ENCODE results near the gene ADCK1. TPM values are rescaled to one million over a fixed set of nuclear protein-coding genes. Genes with fewer than 3 reads are reported as not detected.

Gene ADCK1
- total RNA-seq, 4 donors from 2014 or later = 4.4 to 9.4 (median 7.5) TPM

- Histone ChIP-seq H3K4me3 (no peak overlapping the region), H3K27me3 (no peaks in the 10 kb centered on the region), H3K9me3 (peaks cover 0 to 9% (median 0%) of the 10 kb centered on the region in 4 donors), H3K27ac (no peak overlapping the region), H3K4me1 (peaks cover 0 to 6% (median 0%) of the 10 kb centered on the region in 4 donors), H3K36me3 (peaks cover 0 to 21% (median 0%) of the 10 kb centered on the region in 3 donors)
- TF ChIP-seq, protein P1, sequence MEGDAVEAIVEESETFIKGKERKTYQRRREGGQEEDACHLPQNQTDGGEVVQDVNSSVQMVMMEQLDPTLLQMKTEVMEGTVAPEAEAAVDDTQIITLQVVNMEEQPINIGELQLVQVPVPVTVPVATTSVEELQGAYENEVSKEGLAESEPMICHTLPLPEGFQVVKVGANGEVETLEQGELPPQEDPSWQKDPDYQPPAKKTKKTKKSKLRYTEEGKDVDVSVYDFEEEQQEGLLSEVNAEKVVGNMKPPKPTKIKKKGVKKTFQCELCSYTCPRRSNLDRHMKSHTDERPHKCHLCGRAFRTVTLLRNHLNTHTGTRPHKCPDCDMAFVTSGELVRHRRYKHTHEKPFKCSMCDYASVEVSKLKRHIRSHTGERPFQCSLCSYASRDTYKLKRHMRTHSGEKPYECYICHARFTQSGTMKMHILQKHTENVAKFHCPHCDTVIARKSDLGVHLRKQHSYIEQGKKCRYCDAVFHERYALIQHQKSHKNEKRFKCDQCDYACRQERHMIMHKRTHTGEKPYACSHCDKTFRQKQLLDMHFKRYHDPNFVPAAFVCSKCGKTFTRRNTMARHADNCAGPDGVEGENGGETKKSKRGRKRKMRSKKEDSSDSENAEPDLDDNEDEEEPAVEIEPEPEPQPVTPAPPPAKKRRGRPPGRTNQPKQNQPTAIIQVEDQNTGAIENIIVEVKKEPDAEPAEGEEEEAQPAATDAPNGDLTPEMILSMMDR (IDR thresholded peaks at IDR 0.05) = no peak
- TF ChIP-seq EP300 (IDR thresholded peaks at IDR 0.05) (no peak), POLR2A (IDR thresholded peaks at IDR 0.05) (no peak)
- WGBS, 2 donors = 64% methylated on average over 4 of the region's 4 CpGs
- DNase-seq (ENCODE audit: low spot score in 2 of 2) = no peak
Measured at GRCh38 chr14:77878783-77879182, 78.9 kb downstream of the ADCK1 start.

DNA sequence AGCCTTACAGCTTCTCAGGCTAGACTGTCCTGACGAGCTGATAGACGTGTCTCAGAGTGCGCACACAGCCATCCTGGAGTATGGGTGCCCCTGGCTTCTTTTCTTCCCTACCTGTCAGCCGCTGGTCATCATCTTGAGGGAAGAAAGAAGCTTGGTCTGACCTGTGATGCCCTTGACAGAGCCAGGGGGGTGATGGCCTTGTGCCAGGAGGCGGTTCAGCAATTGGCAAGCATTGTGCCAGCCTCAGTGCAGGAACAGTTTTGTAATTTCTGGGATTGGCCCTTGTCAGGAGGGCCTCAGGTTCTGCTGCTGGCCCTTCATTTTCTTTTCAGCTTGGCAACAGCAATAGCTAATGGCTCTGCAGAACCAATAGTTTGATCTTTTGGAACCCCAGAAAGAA lies 80.1 kb downstream of the ADCK1 start:
- TF ChIP-seq, protein P1 (IDR thresholded peaks at IDR 0.05) = no peak
- no peak for TF ChIP-seq EP300 (IDR thresholded peaks at IDR 0.05)
- TF ChIP-seq POLR2A (IDR thresholded peaks at IDR 0.05) = no peak
- H3K36me3 ChIP-seq = peaks cover 0 to 18% (median 0%) of the 10 kb centered on the region in 3 donors
- H3K9me3 ChIP-seq = peaks cover 0 to 9% (median 0%) of the 10 kb centered on the region in 4 donors
- 82 to 84% methylated on average over 5 of the region's 5 CpGs for WGBS, 2 donors
- no peak for DNase-seq (ENCODE audit: low spot score in 2 of 2)
- peaks cover 0 to 6% (median 0%) of the 10 kb centered on the region in 4 donors for H3K4me1 ChIP-seq
- H3K27ac ChIP-seq = no peak overlapping the region
- no peak overlapping the region for H3K4me3 ChIP-seq
- H3K27me3 ChIP-seq = no peaks in the 10 kb centered on the region

DNA sequence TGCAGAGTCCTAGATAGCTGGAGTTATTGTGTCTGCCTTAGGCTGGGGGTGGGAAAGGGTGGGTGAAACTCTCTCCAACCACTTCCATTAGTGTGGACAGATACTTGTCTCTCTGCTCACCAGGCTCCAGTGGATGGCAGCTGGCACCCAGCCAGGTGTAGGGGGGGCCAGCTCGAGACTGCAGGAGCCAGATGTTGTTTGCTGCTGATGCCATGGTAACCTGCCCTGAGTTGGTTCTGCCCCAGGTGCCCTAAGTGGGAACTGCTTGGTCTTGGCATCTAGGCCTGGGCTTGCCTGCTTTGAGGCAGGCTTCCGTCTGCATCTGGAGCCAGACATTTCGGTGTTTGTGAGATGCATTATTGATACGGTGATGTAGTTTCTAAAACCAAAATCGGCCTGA lies 82.2 kb downstream of the ADCK1 start:
- WGBS, 2 donors = 66 to 73% methylated on average over 4 to 5 of the region's 5 CpGs
- peaks cover 0 to 6% (median 0%) of the 10 kb centered on the region in 4 donors for H3K4me1 ChIP-seq
- H3K36me3 ChIP-seq = peaks cover 0 to 8% (median 0%) of the 10 kb centered on the region in 3 donors
- H3K4me3 ChIP-seq = no peak overlapping the region
- H3K27me3 ChIP-seq = no peaks in the 10 kb centered on the region
- DNase-seq (ENCODE audit: low spot score in 2 of 2) = no peak
- peak overlapping the region in 2 of 4 donors; percentile 6 to 60 for H3K27ac ChIP-seq
- no peaks in the 10 kb centered on the region for H3K9me3 ChIP-seq
- TF ChIP-seq POLR2A (IDR thresholded peaks at IDR 0.05) = no peak

DNA sequence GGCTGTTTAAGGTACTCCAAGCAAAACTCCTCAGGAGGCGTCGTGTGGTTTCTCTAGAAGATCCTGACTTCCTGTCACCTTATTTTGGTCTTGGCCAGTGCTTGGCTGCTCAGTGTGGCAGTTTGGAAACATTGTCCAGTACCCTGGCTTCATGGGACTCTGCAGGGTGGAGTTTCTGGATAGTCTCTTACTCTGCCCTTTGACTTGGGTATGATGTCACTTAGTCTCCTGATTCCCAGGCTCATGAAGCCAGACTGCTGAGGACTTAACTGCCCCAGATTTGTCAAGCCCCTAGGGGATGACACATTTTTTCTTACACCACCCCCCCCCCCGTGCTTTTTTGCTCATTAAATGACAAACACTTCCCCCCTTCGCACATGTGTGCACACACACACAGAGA lies 82.7 kb downstream of the ADCK1 start:
- Histone ChIP-seq H3K27ac (peak overlapping the region in 1 of 4 donors; percentile 60), H3K36me3 (peaks cover 0 to 13% (median 0%) of the 10 kb centered on the region in 3 donors), H3K27me3 (no peaks in the 10 kb centered on the region), H3K4me1 (peaks cover 0 to 6% (median 0%) of the 10 kb centered on the region in 4 donors), H3K4me3 (no peak overlapping the region), H3K9me3 (no peaks in the 10 kb centered on the region)
- peak in 1 of 2 donors; percentile 6 for DNase-seq (ENCODE audit: low spot score in 2 of 2)
- TF ChIP-seq, protein P1 (IDR thresholded peaks at IDR 0.05) = no peak
- no peak for TF ChIP-seq EP300 (IDR thresholded peaks at IDR 0.05)
- TF ChIP-seq POLR2A (IDR thresholded peaks at IDR 0.05) = no peak
- 48 to 53% methylated on average over 4 of the region's 4 CpGs for WGBS, 2 donors

- H3K27ac ChIP-seq = no peak overlapping the region
- TF ChIP-seq, protein P1 (IDR thresholded peaks at IDR 0.05) = no peak
- TF ChIP-seq POLR2A (IDR thresholded peaks at IDR 0.05) (no peak), EP300 (IDR thresholded peaks at IDR 0.05) (no peak)
- H3K9me3 ChIP-seq = no peaks in the 10 kb centered on the region
- DNase-seq (ENCODE audit: low spot score in 2 of 2) = no peak
- no peak overlapping the region for H3K4me3 ChIP-seq
- peaks cover 0 to 6% (median 0%) of the 10 kb centered on the region in 4 donors for H3K4me1 ChIP-seq
- H3K27me3 ChIP-seq = no peaks in the 10 kb centered on the region
- H3K36me3 ChIP-seq = peaks cover 0 to 20% (median 0%) of the 10 kb centered on the region in 3 donors
- WGBS, 2 donors = 70 to 76% methylated on average over 7 of the region's 7 CpGs
Measured at GRCh38 chr14:77883131-77883846, 83.4 kb downstream of the ADCK1 start.
